Measurements from ENCODE around the gene ITGBL1. TPM values are rescaled to one million over a fixed set of nuclear protein-coding genes. Genes with fewer than 3 reads are reported as not detected.

The ITGBL1 gene
- total RNA-seq, 6 experiments from 2014 or later, result 0.64 to 3.8 (median 1.6) TPM

DNA sequence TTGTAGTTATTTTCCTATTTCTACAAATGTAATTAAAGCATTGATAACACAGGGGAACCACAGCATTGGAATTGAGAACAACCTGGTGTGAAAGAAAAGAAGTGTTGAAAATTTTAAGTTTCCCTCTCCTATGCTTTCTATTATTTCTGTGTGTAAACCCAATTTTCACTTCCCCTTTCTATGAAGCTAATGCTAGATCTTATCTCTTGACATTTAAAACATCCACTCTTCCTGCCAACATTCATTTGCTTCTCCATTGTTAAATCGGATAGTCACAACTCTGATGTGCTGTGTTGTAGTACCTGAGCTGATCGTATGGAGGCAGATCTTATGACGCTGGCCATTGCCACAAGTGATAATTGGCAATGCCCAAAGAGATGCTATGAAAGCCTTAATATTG lies 203.0 kb downstream of the ITGBL1 start:
- Histone ChIP-seq H3K27ac (no peak overlapping the region), H3K9me3 (no peaks in the 10 kb centered on the region), H3K36me3 (no peaks in the 10 kb centered on the region), H3K4me3 (no peak overlapping the region), H3K4me1 (no peaks in the 10 kb centered on the region), H3K27me3 (no peaks in the 10 kb centered on the region)
- DNase-seq, result no peak
- TF ChIP-seq, protein P1, sequence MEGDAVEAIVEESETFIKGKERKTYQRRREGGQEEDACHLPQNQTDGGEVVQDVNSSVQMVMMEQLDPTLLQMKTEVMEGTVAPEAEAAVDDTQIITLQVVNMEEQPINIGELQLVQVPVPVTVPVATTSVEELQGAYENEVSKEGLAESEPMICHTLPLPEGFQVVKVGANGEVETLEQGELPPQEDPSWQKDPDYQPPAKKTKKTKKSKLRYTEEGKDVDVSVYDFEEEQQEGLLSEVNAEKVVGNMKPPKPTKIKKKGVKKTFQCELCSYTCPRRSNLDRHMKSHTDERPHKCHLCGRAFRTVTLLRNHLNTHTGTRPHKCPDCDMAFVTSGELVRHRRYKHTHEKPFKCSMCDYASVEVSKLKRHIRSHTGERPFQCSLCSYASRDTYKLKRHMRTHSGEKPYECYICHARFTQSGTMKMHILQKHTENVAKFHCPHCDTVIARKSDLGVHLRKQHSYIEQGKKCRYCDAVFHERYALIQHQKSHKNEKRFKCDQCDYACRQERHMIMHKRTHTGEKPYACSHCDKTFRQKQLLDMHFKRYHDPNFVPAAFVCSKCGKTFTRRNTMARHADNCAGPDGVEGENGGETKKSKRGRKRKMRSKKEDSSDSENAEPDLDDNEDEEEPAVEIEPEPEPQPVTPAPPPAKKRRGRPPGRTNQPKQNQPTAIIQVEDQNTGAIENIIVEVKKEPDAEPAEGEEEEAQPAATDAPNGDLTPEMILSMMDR (IDR thresholded peaks at IDR 0.05), result no peak
- no peak for TF ChIP-seq POLR2A (IDR thresholded peaks at IDR 0.05)
- WGBS (ENCODE audit: insufficient coverage, low coverage, low lambda C conversion rate, missing lambda C conversion rate), result 51% methylated on average over 3 of the region's 3 CpGs
- intact Hi-C loops (cut with DNase I), result no loop called here
- ATAC-seq, result no peak

GRCh38 chr13:101660711-101661110 lies 208.2 kb downstream of the ITGBL1 start:
- intact Hi-C loops (cut with DNase I), result no loop called here

DNA sequence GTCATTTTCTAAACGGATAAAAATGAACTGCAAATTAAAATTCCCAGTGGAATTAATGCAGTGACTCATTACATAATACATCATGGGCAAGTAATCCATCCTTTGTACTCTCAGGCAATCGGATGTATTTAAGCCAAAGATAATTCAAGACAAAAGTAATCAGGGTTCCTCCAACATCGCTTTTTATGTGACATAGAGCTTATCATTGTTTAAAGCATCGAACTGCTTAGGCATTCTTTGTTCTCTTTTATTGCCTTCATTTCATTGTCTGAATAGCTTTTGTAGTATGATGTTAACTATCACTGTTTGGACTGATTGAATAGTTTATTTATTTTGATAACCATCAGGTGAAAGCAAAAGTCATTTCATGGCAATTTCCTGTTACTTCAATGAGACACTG lies 209.4 kb downstream of the ITGBL1 start:
- 57% methylated on average over 4 of the region's 4 CpGs for WGBS (ENCODE audit: insufficient coverage, low coverage, low lambda C conversion rate, missing lambda C conversion rate)
- intact Hi-C loops (cut with DNase I), result no loop called here
- DNase-seq (no peak), ATAC-seq (no peak)
- H3K36me3 ChIP-seq, result no peaks in the 10 kb centered on the region
- H3K4me3 ChIP-seq, result no peak overlapping the region
- H3K9me3 ChIP-seq, result no peaks in the 10 kb centered on the region
- TF ChIP-seq, protein P1 (IDR thresholded peaks at IDR 0.05), result no peak
- TF ChIP-seq POLR2A (IDR thresholded peaks at IDR 0.05), result no peak
- H3K27me3 ChIP-seq, result no peaks in the 10 kb centered on the region
- no peaks in the 10 kb centered on the region for H3K4me1 ChIP-seq
- H3K27ac ChIP-seq, result no peak overlapping the region

More at GRCh38 chr13:101660711-101661110, 208.2 kb downstream of the ITGBL1 start:
- Histone ChIP-seq H3K27me3 (no peaks in the 10 kb centered on the region), H3K4me3 (no peak overlapping the region), H3K9me3 (no peaks in the 10 kb centered on the region), H3K4me1 (no peaks in the 10 kb centered on the region), H3K36me3 (no peaks in the 10 kb centered on the region), H3K27ac (no peak overlapping the region)
- no peak for DNase-seq
- no peak for TF ChIP-seq POLR2A (IDR thresholded peaks at IDR 0.05)
- TF ChIP-seq, protein P1 (IDR thresholded peaks at IDR 0.05), result no peak
- no peak for ATAC-seq
- WGBS (ENCODE audit: insufficient coverage, low coverage, low lambda C conversion rate, missing lambda C conversion rate), result 81% methylated on average over 2 of the region's 2 CpGs

GRCh38 chr13:101673360-101674105 lies 221.1 kb downstream of the ITGBL1 start:
- Histone ChIP-seq H3K9me3 (no peaks in the 10 kb centered on the region), H3K4me1 (no peaks in the 10 kb centered on the region), H3K27ac (no peak overlapping the region), H3K4me3 (no peak overlapping the region), H3K36me3 (no peaks in the 10 kb centered on the region), H3K27me3 (no peaks in the 10 kb centered on the region)
- ATAC-seq (no peak), DNase-seq (no peak)
- no peak for TF ChIP-seq POLR2A (IDR thresholded peaks at IDR 0.05)
- TF ChIP-seq, protein P1 (IDR thresholded peaks at IDR 0.05), result no peak
- WGBS (ENCODE audit: insufficient coverage, low coverage, low lambda C conversion rate, missing lambda C conversion rate), result 54% methylated on average over 4 of the region's 4 CpGs
- intact Hi-C loops (cut with DNase I), result no loop called here
